Neural cell (in vitro differentiated cells): Measurements from ENCODE around the gene GALR2. TPM values are rescaled to one million over a fixed set of nuclear protein-coding genes. Genes with fewer than 3 reads are reported as not detected.

Source experiments
- H2AFZ ChIP-seq: fragments of 200-600, 300-800 bp; sonication (generic), shearing (Covaris generic); 2 replicates; pipeline ENCODE4 v1.6.0; 2014; ENCODE audit warnings: low read depth, mild to moderate bottlenecking, antibody characterized with exemption, low read length, moderate library complexity
- H3F3A ChIP-seq: fragments of 200-600 bp; shearing (Covaris generic); 2 replicates; pipeline ENCODE4 v1.6.1; 2016; ENCODE audit warnings: mild to moderate bottlenecking, moderate library complexity, mixed read lengths, antibody characterized with exemption, low read length; ENCODE audit not compliant: insufficient read depth, poor library complexity, severe bottlenecking
- H3K27ac ChIP-seq: fragments of 200-600, 300-800 bp; sonication (generic), shearing (Covaris generic); 2 replicates; pipeline ENCODE4 v1.5.1; 2014; ENCODE audit warnings: mild to moderate bottlenecking, low read length, moderate library complexity
- H3K27me3 ChIP-seq: fragments of 300-800, 200-600 bp; sonication (generic), shearing (Covaris generic); 2 replicates; pipeline ENCODE4 v1.6.0; 2014; ENCODE audit warnings: mild to moderate bottlenecking, low read depth, low read length, moderate library complexity; ENCODE audit not compliant: insufficient read depth
- H3K36me3 ChIP-seq: fragments of 300-800, 200-600 bp; sonication (generic), shearing (Covaris generic); 2 replicates; pipeline ENCODE4 v1.5.1; 2014; ENCODE audit warnings: mild to moderate bottlenecking, antibody characterized with exemption, low read length, moderate library complexity; ENCODE audit not compliant: insufficient read depth
- H3K4me2 ChIP-seq: fragments of 300-800, 200-600 bp; sonication (generic), shearing (Covaris generic); 2 replicates; pipeline ENCODE4 v1.6.0; 2014; ENCODE audit warnings: mild to moderate bottlenecking, low read length
- H3K4me3 ChIP-seq: fragments of 300-800, 200-600 bp; sonication (generic), shearing (Covaris generic); 2 replicates; pipeline ENCODE4 v1.5.1; 2014; ENCODE audit warnings: mild to moderate bottlenecking, low read length, moderate library complexity
- H3K79me2 ChIP-seq: fragments of 200-600 bp; shearing (Covaris generic); replicated peaks from 2 replicates; pipeline ENCODE4 v1.6.0; 2014; ENCODE audit warnings: mild to moderate bottlenecking, low read length, moderate library complexity; ENCODE audit not compliant: insufficient read depth
- H3K9ac ChIP-seq: fragments of 300-800, 200-600 bp; sonication (generic), shearing (Covaris generic); 2 replicates; pipeline ENCODE4 v1.6.1; 2016; ENCODE audit warnings: mild to moderate bottlenecking, low read length, mixed read lengths
- H3K9me2 ChIP-seq: fragments of 200-600 bp; shearing (Covaris generic); 2 replicates; pipeline ENCODE4 v1.6.1; 2016; ENCODE audit warnings: mild to moderate bottlenecking, low read length, mixed read lengths; ENCODE audit not compliant: insufficient read depth
- H3K9me3 ChIP-seq: fragments of 200-600, 300-800 bp; sonication (generic), shearing (Covaris generic); 2 replicates; pipeline ENCODE4 v1.6.1; 2016; ENCODE audit warnings: mild to moderate bottlenecking, mixed run types, low read length, moderate library complexity, mixed read lengths
- H4K20me1 ChIP-seq: fragments of 200-600 bp; shearing (Covaris generic); 2 replicates; pipeline ENCODE4 v1.6.1; 2016; ENCODE audit warnings: mild to moderate bottlenecking, mixed run types; ENCODE audit not compliant: insufficient read depth
- EP300 ChIP-seq: fragments of 450-650 bp; conservative IDR thresholded peaks from 2 replicates; pipeline ENCODE4 v1.6.1; 2014; ENCODE audit warnings: antibody characterized with exemption, mild to moderate bottlenecking, moderate library complexity; ENCODE audit not compliant: poor library complexity, severe bottlenecking
- EZH2 ChIP-seq: fragments of 200-600, 300-800 bp; shearing (Covaris generic), sonication (generic); IDR thresholded peaks from 2 replicates; pipeline ENCODE4 v1.6.1; 2014; ENCODE audit warnings: antibody characterized with exemption, low read length, borderline replicate concordance, mild to moderate bottlenecking; ENCODE audit not compliant: insufficient read depth, poor library complexity, severe bottlenecking
- MXI1 ChIP-seq: fragments of 450-650 bp; conservative IDR thresholded peaks from 2 replicates; pipeline ENCODE4 v1.6.1; 2014; ENCODE audit warnings: antibody characterized with exemption, mild to moderate bottlenecking; ENCODE audit not compliant: poor library complexity, severe bottlenecking
- POLR2AphosphoS5 ChIP-seq: IDR thresholded peaks from 2 replicates; pipeline ENCODE4 v1.6.1; 2012
- RAD21 ChIP-seq: fragments of 450-650 bp; conservative IDR thresholded peaks from 2 replicates; pipeline ENCODE4 v1.6.1; 2014; ENCODE audit warnings: antibody characterized with exemption, mild to moderate bottlenecking, moderate library complexity
- SMC3 ChIP-seq: fragments of 450-650 bp; conservative IDR thresholded peaks from 2 replicates; pipeline ENCODE4 v1.6.1; 2014; ENCODE audit warnings: antibody characterized with exemption, mild to moderate bottlenecking, moderate library complexity; ENCODE audit not compliant: poor library complexity
- TAF1 ChIP-seq: IDR thresholded peaks from 2 replicates; pipeline ENCODE4 v1.6.1; 2012; ENCODE audit warnings: low read depth
- polyA plus RNA-seq: library from polyadenylated mRNA; depleted of rRNA; stranded (reverse); fragments of >200 nt; gene quantifications from 2 replicates; pipeline ENCODE4 v1.2.3, GENCODE V29; 2014
- TF ChIP-seq, protein P1 (sequence below): fragments of 450-650 bp; IDR thresholded peaks from 2 replicates; pipeline ENCODE4 v1.5.1; 2014; ENCODE audit warnings: antibody characterized with exemption, mild to moderate bottlenecking, moderate library complexity; ENCODE audit not compliant: poor library complexity, severe bottlenecking
- TF ChIP-seq, protein P2 (sequence below): IDR thresholded peaks from 2 replicates; pipeline ENCODE4 v1.6.1; 2012; ENCODE audit warnings: borderline replicate concordance

Gene GALR2
- polyA plus RNA-seq, 1 donor from 2014 or later = not detected

DNA sequence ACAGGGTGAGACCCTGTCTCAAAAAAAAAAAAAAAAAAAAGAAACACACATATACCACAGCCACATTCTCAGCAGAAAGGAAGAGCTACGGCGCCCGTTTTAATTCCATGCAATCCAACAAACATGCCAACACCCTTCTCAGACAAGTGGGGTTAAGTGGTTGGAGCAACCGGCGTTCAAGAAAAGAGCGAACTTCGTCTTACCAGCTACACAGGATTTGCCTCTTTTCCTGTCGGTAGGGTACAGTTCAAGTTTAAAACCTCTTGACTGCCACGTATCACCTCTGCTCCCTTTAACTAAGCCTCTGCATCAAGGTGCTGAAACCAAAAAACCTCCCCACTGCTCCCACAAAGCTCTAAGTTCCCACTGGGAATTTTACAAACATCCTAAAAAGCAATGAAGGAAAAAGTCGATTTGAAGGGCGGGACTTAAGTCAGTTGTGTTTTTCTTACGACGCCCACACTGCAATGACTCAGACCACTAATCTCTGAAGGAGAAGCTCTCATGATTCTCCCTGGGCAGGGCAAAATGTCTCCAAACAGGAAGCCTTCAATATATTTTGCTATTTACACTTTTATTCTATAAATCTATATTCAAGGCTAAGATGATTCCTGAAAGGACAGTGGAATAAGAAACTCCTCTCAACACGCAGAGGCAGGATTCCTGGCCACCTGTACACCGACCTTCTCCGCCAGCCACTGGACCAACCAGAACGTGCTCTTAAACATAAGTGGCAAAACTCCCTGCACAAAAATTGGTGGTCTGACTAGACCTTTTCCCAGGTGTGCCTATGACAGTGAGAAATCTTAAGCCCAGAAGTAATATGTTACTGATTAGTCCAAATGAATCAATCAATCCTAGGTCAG lies 21.1 kb upstream of the GALR2 start:
- H3F3A ChIP-seq = no peaks in the 10 kb centered on the region
- H3K79me2 ChIP-seq = no peaks in the 10 kb centered on the region
- no peak for TF ChIP-seq POLR2AphosphoS5
- no peak for TF ChIP-seq SMC3
- TF ChIP-seq, protein P1, sequence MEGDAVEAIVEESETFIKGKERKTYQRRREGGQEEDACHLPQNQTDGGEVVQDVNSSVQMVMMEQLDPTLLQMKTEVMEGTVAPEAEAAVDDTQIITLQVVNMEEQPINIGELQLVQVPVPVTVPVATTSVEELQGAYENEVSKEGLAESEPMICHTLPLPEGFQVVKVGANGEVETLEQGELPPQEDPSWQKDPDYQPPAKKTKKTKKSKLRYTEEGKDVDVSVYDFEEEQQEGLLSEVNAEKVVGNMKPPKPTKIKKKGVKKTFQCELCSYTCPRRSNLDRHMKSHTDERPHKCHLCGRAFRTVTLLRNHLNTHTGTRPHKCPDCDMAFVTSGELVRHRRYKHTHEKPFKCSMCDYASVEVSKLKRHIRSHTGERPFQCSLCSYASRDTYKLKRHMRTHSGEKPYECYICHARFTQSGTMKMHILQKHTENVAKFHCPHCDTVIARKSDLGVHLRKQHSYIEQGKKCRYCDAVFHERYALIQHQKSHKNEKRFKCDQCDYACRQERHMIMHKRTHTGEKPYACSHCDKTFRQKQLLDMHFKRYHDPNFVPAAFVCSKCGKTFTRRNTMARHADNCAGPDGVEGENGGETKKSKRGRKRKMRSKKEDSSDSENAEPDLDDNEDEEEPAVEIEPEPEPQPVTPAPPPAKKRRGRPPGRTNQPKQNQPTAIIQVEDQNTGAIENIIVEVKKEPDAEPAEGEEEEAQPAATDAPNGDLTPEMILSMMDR = no peak
- no peak for TF ChIP-seq RAD21
- TF ChIP-seq, protein P2, sequence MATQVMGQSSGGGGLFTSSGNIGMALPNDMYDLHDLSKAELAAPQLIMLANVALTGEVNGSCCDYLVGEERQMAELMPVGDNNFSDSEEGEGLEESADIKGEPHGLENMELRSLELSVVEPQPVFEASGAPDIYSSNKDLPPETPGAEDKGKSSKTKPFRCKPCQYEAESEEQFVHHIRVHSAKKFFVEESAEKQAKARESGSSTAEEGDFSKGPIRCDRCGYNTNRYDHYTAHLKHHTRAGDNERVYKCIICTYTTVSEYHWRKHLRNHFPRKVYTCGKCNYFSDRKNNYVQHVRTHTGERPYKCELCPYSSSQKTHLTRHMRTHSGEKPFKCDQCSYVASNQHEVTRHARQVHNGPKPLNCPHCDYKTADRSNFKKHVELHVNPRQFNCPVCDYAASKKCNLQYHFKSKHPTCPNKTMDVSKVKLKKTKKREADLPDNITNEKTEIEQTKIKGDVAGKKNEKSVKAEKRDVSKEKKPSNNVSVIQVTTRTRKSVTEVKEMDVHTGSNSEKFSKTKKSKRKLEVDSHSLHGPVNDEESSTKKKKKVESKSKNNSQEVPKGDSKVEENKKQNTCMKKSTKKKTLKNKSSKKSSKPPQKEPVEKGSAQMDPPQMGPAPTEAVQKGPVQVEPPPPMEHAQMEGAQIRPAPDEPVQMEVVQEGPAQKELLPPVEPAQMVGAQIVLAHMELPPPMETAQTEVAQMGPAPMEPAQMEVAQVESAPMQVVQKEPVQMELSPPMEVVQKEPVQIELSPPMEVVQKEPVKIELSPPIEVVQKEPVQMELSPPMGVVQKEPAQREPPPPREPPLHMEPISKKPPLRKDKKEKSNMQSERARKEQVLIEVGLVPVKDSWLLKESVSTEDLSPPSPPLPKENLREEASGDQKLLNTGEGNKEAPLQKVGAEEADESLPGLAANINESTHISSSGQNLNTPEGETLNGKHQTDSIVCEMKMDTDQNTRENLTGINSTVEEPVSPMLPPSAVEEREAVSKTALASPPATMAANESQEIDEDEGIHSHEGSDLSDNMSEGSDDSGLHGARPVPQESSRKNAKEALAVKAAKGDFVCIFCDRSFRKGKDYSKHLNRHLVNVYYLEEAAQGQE = no peak
- TF ChIP-seq EZH2 = no peak
- TF ChIP-seq EP300 = no peak
- TF ChIP-seq MXI1 = no peak
- no peak for TF ChIP-seq TAF1
- H3K9me3 ChIP-seq = no peaks in the 10 kb centered on the region
- H4K20me1 ChIP-seq = no peaks in the 10 kb centered on the region
- no peaks in the 10 kb centered on the region for H3K9me2 ChIP-seq
- no peak overlapping the region for H3K27ac ChIP-seq
- H2AFZ ChIP-seq = no peak overlapping the region
- no peaks in the 10 kb centered on the region for H3K36me3 ChIP-seq
- no peak overlapping the region for H3K4me2 ChIP-seq
- H3K4me3 ChIP-seq = no peak overlapping the region
- H3K27me3 ChIP-seq = no peaks in the 10 kb centered on the region
- no peak overlapping the region for H3K9ac ChIP-seq

DNA sequence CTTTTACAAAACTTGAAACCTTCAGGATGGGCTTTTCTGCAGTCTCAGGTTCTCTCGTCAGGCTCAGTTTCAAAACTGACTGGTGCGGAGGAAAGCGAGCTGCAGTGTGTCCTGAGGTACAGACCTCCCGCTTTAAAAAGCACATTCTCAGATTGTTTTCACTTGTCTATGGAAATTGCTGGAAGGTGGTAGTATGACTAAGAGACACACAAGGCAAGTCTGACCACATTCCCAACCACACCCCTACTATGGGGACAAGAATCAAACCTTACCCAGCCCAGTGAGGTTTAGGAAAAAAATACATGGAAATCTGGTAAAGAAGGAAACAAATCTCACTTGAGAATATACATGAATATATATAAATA lies 20.5 kb upstream of the GALR2 start:
- H3K4me2 ChIP-seq = no peak overlapping the region
- no peak overlapping the region for H3K9ac ChIP-seq
- no peak overlapping the region for H3K27ac ChIP-seq

More for the DNA sequence above, 20.5 kb upstream of the GALR2 start:
- H3K9me3 ChIP-seq = no peaks in the 10 kb centered on the region
- no peaks in the 10 kb centered on the region for H3K9me2 ChIP-seq
- H3K36me3 ChIP-seq = no peaks in the 10 kb centered on the region
- no peaks in the 10 kb centered on the region for H3K27me3 ChIP-seq
- H3K79me2 ChIP-seq = no peaks in the 10 kb centered on the region
- H3F3A ChIP-seq = no peaks in the 10 kb centered on the region
- no peak overlapping the region for H2AFZ ChIP-seq
- no peak overlapping the region for H3K4me3 ChIP-seq
- TF ChIP-seq EP300 = no peak
- TF ChIP-seq POLR2AphosphoS5 = no peak
- no peaks in the 10 kb centered on the region for H4K20me1 ChIP-seq
